Stimulated activated CD4-positive, alpha-beta T cell treated with anti-CD3 and anti-CD28 coated beads, TNF-alpha, amount 100 ng/mL, for 48 hours (primary cell): ENCODE results near the gene GNPTG.
A peak's percentile ranks its signal among the peaks of the same experiment; 100 is the strongest.

Source experiments
- DNase-seq, 3 donors: peaks; one replicate each; pipeline ENCODE4 v3.0.0-alpha.2; 2020; ENCODE audit warnings: low read depth in 3 of 3

Gene GNPTG

GRCh38 chr16:1351582-1352362 is at the start of gene GNPTG, which contains the start of gene TSR3:
TSS of gene GNPTG (plus strand) at chr16:1351931. CDS start at chr16:1351966, 35 bp downstream.
TSS of gene TSR3 (minus strand) at chr16:1351878. CDS start at chr16:1351804, 74 bp downstream.
- DNase-seq, result peak; percentile 69 to 80 (median 72)

- no peak for DNase-seq
Measured at GRCh38 chr16:1305823-1306222, 45.9 kb upstream of the GNPTG start.

- no peak for DNase-seq
Measured at GRCh38 chr16:1306334-1306733, 45.4 kb upstream of the GNPTG start.

- DNase-seq, result no peak
Measured at GRCh38 chr16:1308036-1308976, 43.4 kb upstream of the GNPTG start.

GRCh38 chr16:1308977-1309885 is 42.5 kb upstream of the GNPTG start, which contains the start of gene UBE2I:
TSS of gene UBE2I (plus strand) at chr16:1309636. CDS start at chr16:1314031, 4,395 bp downstream.
- DNase-seq, result peak; percentile 95 to 96 (median 96)

- no peak for DNase-seq
Measured at GRCh38 chr16:1309888-1310831, 41.6 kb upstream of the GNPTG start.

- no peak for DNase-seq
Measured at GRCh38 chr16:1310832-1311200, 40.9 kb upstream of the GNPTG start.

- DNase-seq, result no peak
Measured at GRCh38 chr16:1311212-1311737, 40.5 kb upstream of the GNPTG start.

GRCh38 chr16:1311738-1312466 is 39.8 kb upstream of the GNPTG start:
- DNase-seq, result no peak

GRCh38 chr16:1312467-1312816 is 39.3 kb upstream of the GNPTG start:
- no peak for DNase-seq

- DNase-seq, result no peak
Measured at GRCh38 chr16:1312903-1313302, 38.8 kb upstream of the GNPTG start.

- no peak for DNase-seq
Measured at GRCh38 chr16:1313721-1314369, 37.9 kb upstream of the GNPTG start.

- no peak for DNase-seq
Measured at GRCh38 chr16:1314399-1315068, 37.2 kb upstream of the GNPTG start.

- DNase-seq, result no peak
Measured at GRCh38 chr16:1315081-1316032, 36.4 kb upstream of the GNPTG start.

- no peak for DNase-seq
Measured at GRCh38 chr16:1316033-1316405, 35.7 kb upstream of the GNPTG start.

GRCh38 chr16:1317479-1318267 is 34.1 kb upstream of the GNPTG start:
- DNase-seq, result no peak

GRCh38 chr16:1318268-1318545 is 33.5 kb upstream of the GNPTG start:
- DNase-seq, result no peak
